Activated CD4-positive, CD25-positive, alpha-beta regulatory T cell treated with anti-CD3 and anti-CD28 coated beads, Interleukin-2, amount 50 U/mL, for 72 hours (primary cell): Measurements from ENCODE around the gene JKAMP.

ENCODE experiments used
- DNase-seq: peaks from one replicate; pipeline ENCODE4 v3.0.0; 2021

The JKAMP gene

DNA sequence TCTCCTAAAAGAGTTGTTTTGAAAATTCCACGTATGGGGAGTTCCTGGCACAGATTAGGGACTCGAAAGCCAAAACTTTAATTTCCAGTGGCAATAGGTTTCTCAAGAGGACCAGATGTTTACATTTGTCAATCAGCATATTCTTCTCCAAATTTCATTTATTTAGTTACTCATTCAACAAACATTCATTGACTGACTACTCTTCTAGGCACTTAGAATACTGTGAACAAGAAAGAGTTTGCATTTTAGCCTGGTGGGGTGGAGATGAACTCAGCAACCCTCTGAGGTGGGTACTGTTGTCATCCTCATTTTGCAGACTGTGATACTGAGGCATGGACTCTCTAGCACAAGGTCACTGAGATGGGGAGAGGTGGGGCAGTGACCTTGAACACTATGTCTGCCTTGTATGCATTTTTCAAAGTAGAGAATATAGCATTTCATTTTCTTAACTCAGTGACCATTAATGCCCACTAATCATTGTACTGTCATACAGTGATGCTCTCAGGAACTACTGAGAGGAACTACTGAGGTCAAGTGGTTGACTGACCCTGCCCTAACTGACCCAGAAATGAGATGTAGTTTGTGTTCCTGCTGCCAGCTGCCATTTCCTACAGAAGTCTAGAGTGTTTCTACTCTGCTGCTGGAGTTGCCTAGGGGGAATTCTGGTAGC, 2.3 kb upstream of the JKAMP start:
- no peak for DNase-seq

GRCh38 chr14:59482541-59483331, 1.6 kb upstream of the JKAMP start:
- DNase-seq: no peak

- DNase-seq: no peak
These were observed 954 bp upstream of the JKAMP start for GRCh38 chr14:59483363-59483762.

GRCh38 chr14:59484639-59485175, 390 bp downstream of the JKAMP start:
- no peak for DNase-seq

GRCh38 chr14:59490756-59491155, 6.4 kb downstream of the JKAMP start:
- no peak for DNase-seq

- no peak for DNase-seq
These were observed 8.1 kb downstream of the JKAMP start for GRCh38 chr14:59492384-59492783.

GRCh38 chr14:59500732-59501131, 16.4 kb downstream of the JKAMP start:
- no peak for DNase-seq

DNA sequence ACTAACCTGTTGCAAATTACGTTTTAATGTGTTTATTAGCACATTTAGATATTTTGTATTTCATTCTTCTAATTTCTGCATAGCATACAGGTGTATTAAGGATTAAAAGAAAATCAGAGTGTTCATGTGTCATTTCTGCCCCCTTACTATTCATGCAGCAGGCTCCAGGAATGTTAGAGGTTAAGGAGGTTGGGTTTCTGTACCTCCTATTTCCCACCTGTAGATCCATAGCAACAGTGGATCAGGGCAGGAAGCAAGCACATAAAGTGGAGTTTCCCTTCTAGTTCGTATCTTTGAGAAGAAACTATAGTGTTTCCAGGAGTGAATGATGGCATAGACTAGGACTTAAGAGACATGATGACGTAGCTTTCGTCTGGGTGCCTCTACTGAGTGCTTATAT, 18.9 kb downstream of the JKAMP start:
- no peak for DNase-seq

GRCh38 chr14:59507063-59507751, 22.9 kb downstream of the JKAMP start:
- DNase-seq: peak; percentile 40

- DNase-seq: no peak
These were observed 23.4 kb downstream of the JKAMP start for GRCh38 chr14:59507752-59508103.

GRCh38 chr14:59509101-59509500, 24.8 kb downstream of the JKAMP start:
- no peak for DNase-seq

GRCh38 chr14:59510001-59510400, 25.7 kb downstream of the JKAMP start:
- DNase-seq: no peak

GRCh38 chr14:59510966-59511365, 26.6 kb downstream of the JKAMP start:
- DNase-seq: no peak

DNA sequence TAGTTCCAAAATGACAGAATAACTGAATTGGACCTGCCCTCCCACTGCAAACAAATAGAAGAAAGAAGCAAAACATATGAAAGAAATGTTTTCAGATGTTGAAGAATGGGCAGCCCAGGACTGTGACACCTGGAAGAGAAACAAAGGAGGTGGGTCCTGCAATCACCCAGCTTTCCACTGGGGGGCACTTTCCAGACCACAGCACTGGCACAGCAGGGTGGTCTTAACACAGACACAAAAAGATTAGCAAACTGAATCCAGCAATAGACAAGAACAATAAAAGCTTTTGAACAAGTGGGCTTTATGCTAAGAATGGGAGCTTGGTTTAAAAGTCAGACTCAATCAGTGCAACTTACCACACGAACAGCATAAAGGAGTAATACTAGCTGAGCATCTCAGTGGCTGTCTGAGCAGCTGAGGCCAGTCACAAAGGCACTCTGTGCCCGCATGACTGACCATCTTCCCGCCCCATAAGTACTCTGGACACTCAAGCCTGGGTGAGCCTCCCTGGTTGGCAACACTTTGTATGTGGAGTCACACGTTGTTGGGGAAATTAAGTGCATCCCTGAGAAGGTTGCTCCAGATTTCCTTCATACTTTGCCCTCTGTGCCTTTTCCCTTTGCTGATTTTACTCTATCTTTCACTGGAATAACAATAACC, 27.7 kb downstream of the JKAMP start:
- DNase-seq: no peak

DNA sequence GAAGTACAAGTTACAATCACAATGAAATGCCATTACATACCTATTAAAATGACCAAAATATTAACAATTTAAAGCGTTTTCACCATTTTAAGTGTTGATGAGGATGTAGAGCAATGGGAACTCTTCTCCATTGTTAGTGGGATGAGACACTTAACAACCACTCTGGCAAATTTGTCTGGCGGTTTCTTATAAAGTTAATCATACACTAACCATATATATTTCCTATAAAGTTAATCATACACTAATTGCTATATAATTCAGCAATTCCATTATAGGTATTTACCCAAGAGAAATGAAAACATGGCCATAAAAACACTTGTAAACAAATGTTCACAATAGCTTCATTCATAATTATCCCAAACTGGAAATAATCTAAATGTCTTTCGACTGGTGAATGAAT, 35.9 kb downstream of the JKAMP start:
- DNase-seq: no peak

DNA sequence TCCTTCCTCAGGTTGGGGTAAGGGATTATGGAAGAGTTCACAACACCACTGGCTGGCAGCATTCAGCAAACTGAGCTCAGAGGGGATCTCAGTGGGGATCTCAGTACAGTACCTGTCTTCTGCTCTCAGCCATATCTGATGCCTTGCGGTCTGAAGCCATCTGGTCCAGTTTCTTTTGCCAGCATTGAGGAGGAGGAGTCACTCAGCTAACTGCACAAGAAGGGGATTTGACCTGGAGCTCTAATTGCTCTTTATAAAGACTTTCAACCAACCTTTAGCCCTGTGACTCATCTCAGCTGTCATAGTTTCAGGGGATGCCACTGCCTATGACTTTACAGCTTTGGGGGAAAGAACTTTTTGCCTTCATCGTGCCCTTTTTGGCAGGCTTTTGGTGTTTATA, 44.9 kb downstream of the JKAMP start:
- DNase-seq: no peak

GRCh38 chr14:59530349-59530748, 46.0 kb downstream of the JKAMP start:
- DNase-seq: no peak

GRCh38 chr14:59532419-59532818, 48.1 kb downstream of the JKAMP start:
- no peak for DNase-seq

GRCh38 chr14:59534361-59534987, 50.2 kb downstream of the JKAMP start:
- DNase-seq: no peak

GRCh38 chr14:59537476-59537875, 53.2 kb downstream of the JKAMP start:
- DNase-seq: no peak

- DNase-seq: no peak
These were observed 54.6 kb downstream of the JKAMP start for GRCh38 chr14:59538936-59539335.

DNA sequence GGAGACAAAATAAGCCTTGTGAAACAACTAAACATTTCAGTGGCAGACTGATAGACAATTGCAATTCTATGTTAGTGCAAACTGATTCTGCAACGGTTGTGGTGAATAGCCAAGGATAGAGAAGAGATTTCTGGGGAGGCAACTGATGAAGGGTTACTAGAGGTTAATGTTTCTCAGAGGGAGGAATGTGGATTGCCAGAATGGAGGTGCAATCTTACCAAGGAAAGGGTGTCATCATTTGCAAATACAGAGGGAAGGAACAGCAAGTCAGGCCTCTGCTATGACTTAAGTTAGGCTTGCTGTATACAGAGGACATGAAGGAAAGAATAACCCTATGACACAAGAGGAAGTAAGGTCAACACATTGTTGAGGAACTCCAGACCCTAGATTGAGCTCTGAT, 56.5 kb downstream of the JKAMP start:
- DNase-seq: no peak

DNA sequence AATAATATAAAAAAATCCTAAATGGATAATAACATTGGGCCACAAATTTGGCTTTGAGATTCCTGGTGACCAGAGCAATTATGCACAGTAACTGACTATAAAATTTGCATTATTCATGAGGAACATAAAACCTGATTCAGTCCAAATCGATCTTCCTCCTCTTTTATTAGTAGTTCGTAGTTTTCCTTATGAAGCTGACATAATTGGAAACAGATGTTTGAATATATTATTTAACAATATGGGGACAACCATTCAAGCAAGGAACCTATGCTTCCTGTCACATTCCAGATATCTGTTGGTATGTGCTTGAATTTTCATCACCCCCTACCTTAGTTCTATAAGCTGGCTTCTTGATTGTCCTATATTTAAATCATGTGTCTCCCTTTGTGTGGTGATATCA, 57.4 kb downstream of the JKAMP start:
- DNase-seq: no peak
